Osteocyte (in vitro differentiated cells): Measurements from ENCODE around the gene PHOSPHO1. TPM values are rescaled to one million over a fixed set of nuclear protein-coding genes. Genes with fewer than 3 reads are reported as not detected.
"Not testable (repeated sequence)": the region's sequence is repeated elsewhere in the genome, so short reads cannot be mapped to it uniquely, and the experiment has no call there.

ENCODE experiments used
- DNase-seq: peaks from one replicate; pipeline ENCODE4 v3.0.0; 2021; ENCODE audit warnings: mixed read lengths; ENCODE audit not compliant: unreplicated experiment; ENCODE audit errors: extremely low spot score
- H3K27ac Mint-ChIP-seq: one replicate; pipeline ENCODE4 v1.8.0; 2021; ENCODE audit warnings: mild to moderate bottlenecking, mixed read lengths; ENCODE audit not compliant: unreplicated experiment
- H3K27me3 Mint-ChIP-seq: one replicate; pipeline ENCODE4 v1.8.0; 2021; ENCODE audit warnings: mixed read lengths; ENCODE audit not compliant: unreplicated experiment
- H3K36me3 Mint-ChIP-seq: one replicate; pipeline ENCODE4 v1.8.0; 2021; ENCODE audit warnings: mixed read lengths; ENCODE audit not compliant: unreplicated experiment
- H3K4me1 Mint-ChIP-seq: one replicate; pipeline ENCODE4 v1.8.0; 2021; ENCODE audit warnings: mixed read lengths; ENCODE audit not compliant: unreplicated experiment
- H3K4me3 Mint-ChIP-seq: one replicate; pipeline ENCODE4 v1.8.0; 2021; ENCODE audit warnings: mild to moderate bottlenecking, moderate library complexity, mixed read lengths; ENCODE audit not compliant: unreplicated experiment
- H3K9me3 Mint-ChIP-seq: one replicate; pipeline ENCODE4 v1.8.0; 2021; ENCODE audit warnings: mixed read lengths; ENCODE audit not compliant: unreplicated experiment
- total RNA-seq: library from RNA; stranded (reverse); gene quantifications from 2 replicates; pipeline ENCODE4 v1.2.1, GENCODE V29; 2021
- TF ChIP-seq, protein P1 (sequence below): fragments of 200-600 bp; sonication (generic); IDR thresholded peaks from 2 replicates; pipeline ENCODE4 v1.5.0; 2021; ENCODE audit warnings: antibody characterized with exemption, mild to moderate bottlenecking, moderate library complexity

The PHOSPHO1 gene
- total RNA-seq, 1 donor from 2014 or later, result not detected

DNA sequence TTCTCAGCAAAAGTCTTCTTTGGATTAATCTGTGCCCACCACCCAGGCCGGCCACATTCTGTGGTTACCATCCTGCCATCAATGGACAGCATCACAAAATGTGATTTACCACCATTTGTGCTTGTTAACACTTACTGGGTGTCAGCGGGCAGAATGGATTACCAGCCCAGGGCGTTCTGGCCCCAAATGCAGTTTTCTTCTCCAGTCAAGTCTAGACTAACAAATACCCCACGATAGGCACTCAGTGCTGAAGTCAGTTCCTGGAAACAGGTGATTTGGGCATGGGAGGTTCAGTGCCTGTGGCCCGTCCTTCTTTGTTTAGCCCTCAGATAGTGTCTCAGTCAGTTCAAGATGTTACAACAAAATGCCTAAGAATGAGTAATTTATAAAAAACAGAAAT is 38.8 kb upstream of the PHOSPHO1 start:
- no peak overlapping the region for H3K27ac Mint-ChIP-seq
- no peaks in the 10 kb centered on the region for H3K9me3 Mint-ChIP-seq
- H3K27me3 Mint-ChIP-seq, result peaks cover 3% of the 10 kb centered on the region
- H3K36me3 Mint-ChIP-seq, result no peaks in the 10 kb centered on the region
- no peak for DNase-seq
- H3K4me3 Mint-ChIP-seq, result no peak overlapping the region
- no peaks in the 10 kb centered on the region for H3K4me1 Mint-ChIP-seq
- TF ChIP-seq, protein P1, sequence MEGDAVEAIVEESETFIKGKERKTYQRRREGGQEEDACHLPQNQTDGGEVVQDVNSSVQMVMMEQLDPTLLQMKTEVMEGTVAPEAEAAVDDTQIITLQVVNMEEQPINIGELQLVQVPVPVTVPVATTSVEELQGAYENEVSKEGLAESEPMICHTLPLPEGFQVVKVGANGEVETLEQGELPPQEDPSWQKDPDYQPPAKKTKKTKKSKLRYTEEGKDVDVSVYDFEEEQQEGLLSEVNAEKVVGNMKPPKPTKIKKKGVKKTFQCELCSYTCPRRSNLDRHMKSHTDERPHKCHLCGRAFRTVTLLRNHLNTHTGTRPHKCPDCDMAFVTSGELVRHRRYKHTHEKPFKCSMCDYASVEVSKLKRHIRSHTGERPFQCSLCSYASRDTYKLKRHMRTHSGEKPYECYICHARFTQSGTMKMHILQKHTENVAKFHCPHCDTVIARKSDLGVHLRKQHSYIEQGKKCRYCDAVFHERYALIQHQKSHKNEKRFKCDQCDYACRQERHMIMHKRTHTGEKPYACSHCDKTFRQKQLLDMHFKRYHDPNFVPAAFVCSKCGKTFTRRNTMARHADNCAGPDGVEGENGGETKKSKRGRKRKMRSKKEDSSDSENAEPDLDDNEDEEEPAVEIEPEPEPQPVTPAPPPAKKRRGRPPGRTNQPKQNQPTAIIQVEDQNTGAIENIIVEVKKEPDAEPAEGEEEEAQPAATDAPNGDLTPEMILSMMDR, result no peak

DNA sequence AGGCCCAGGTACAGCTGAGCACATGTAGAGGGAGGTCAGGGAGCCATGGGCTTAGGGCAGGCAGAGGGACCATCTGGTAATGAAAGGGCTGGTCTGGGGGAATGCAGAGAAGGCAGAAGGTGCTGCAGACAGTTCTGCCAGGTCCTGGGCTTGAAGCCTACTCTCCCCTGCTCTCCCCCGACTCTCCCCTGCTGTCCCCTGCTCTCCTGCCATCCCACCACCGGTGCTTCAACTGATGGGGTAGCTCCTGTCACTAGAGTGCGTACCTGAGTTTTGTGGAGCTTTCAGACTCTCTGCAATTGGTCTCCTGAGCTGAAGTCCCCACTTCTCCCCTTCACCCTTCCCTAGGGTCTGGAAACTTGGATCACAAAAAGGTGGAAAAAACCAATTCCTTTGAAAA is 37.3 kb upstream of the PHOSPHO1 start:
- no peak overlapping the region for H3K27ac Mint-ChIP-seq
- no peaks in the 10 kb centered on the region for H3K4me1 Mint-ChIP-seq
- no peak overlapping the region for H3K4me3 Mint-ChIP-seq
- TF ChIP-seq, protein P1, result no peak
- no peaks in the 10 kb centered on the region for H3K36me3 Mint-ChIP-seq
- DNase-seq, result no peak
- H3K9me3 Mint-ChIP-seq, result no peaks in the 10 kb centered on the region
- H3K27me3 Mint-ChIP-seq, result peaks cover 3% of the 10 kb centered on the region

GRCh38 chr17:49266233-49266632 is 35.6 kb upstream of the PHOSPHO1 start:
- Mint-ChIP-seq H3K4me1 (peaks cover 1% of the 10 kb centered on the region), H3K27me3 (peaks cover 3% of the 10 kb centered on the region), H3K36me3 (no peaks in the 10 kb centered on the region), H3K9me3 (no peaks in the 10 kb centered on the region), H3K4me3 (no peak overlapping the region), H3K27ac (no peak overlapping the region)
- TF ChIP-seq, protein P1, result no peak
- no peak for DNase-seq

- DNase-seq, H3K36me3 Mint-ChIP-seq, H3K4me3 Mint-ChIP-seq, H3K9me3 Mint-ChIP-seq, H3K27me3 Mint-ChIP-seq, H3K27ac Mint-ChIP-seq, H3K4me1 Mint-ChIP-seq: not testable (repeated sequence)
Measured at GRCh38 chr17:49261540-49261939, 31.0 kb upstream of the PHOSPHO1 start.

- peak overlapping the region; percentile 69 for H3K27ac Mint-ChIP-seq
Measured at GRCh38 chr17:49260817-49261291, 30.3 kb upstream of the PHOSPHO1 start.

More at GRCh38 chr17:49260817-49261291, 30.3 kb upstream of the PHOSPHO1 start:
- TF ChIP-seq, protein P1, result no peak
- no peak for DNase-seq
- Mint-ChIP-seq H3K27me3 (peaks cover 2% of the 10 kb centered on the region), H3K9me3 (no peaks in the 10 kb centered on the region), H3K36me3 (no peaks in the 10 kb centered on the region), H3K4me3 (peak overlapping the region; percentile 77), H3K4me1 (peaks cover 8% of the 10 kb centered on the region)
